ENCODE data around the gene ZNF318.
"Not testable (repeated sequence)": the region's sequence is repeated elsewhere in the genome, so short reads cannot be mapped to it uniquely, and the experiment has no call there.

ZNF318 gene

GRCh38 chr6:43335469-43335868 lies 34.0 kb downstream of the ZNF318 start:
- no peak for DNase-seq (ENCODE audit: low read depth)

GRCh38 chr6:43334466-43335095 lies 34.9 kb downstream of the ZNF318 start:
- peak; percentile 20 for DNase-seq (ENCODE audit: low read depth)

GRCh38 chr6:43331891-43332290 lies 37.6 kb downstream of the ZNF318 start:
- no peak for DNase-seq (ENCODE audit: low read depth)

GRCh38 chr6:43331470-43331869 lies 38.0 kb downstream of the ZNF318 start:
- DNase-seq (ENCODE audit: low read depth) = no peak

GRCh38 chr6:43328528-43328927 lies 40.9 kb downstream of the ZNF318 start:
- no peak for DNase-seq (ENCODE audit: low read depth)

DNA sequence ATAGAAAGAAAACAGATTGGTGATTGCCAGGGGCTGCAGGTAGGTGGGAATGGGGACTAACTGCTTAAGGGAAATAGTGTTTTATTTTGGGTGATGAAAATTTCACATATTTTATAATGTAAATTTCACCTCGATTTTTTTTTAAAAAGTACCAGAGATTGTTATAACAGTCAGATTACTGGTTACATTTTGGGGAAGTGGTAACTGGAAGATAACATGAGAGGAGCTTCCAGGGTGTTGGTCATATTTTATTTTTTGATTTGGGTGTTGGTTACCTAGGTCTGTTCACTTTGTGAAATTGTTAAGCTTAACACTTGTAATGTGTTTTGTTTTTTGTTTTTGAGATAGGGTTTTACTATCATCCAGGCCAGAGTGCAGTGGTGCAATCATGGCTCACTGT lies 43.6 kb downstream of the ZNF318 start:
- DNase-seq (ENCODE audit: low read depth) = no peak

- no peak for DNase-seq (ENCODE audit: low read depth)
These were observed 51.4 kb downstream of the ZNF318 start for GRCh38 chr6:43318011-43318410.

DNA sequence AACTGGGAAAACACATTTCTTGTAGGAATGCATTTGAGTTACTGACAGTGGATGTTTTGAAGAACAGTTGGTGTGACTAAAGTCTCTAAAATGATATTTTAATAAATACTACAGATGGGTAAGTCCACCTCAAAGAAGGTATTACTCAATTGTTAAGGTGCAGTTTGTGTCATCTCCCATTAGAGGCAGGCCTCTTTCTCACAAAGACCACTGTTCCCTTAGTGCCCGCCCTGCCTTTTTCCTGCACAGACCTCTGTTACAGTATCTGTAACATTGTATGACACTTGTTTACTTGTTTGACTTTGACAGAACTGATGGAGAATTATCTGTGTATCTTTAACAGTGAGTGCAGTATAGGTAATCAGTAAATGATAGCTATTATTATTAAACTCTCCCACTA lies 55.6 kb downstream of the ZNF318 start:
- no peak for DNase-seq (ENCODE audit: low read depth)

DNA sequence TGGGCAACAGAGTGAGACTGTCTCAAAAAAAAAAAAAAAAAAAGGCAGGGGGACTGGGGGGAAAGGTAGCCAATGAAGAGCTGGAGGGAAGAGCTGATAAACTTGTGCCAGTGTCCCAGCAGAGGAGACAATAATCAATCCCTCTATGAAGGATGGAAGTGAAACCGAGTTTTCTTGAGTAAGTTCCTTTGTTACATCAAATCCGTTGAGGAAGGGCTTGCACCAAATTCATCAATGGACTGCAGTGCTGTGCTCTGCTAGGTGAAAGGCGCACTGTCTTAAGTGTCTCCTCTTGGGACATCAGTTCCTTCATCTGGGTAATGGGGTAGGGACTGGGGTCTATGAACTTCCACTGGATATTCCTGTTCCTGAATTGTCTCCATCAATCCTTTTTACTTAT lies 57.8 kb downstream of the ZNF318 start:
- no peak for DNase-seq (ENCODE audit: low read depth)

DNA sequence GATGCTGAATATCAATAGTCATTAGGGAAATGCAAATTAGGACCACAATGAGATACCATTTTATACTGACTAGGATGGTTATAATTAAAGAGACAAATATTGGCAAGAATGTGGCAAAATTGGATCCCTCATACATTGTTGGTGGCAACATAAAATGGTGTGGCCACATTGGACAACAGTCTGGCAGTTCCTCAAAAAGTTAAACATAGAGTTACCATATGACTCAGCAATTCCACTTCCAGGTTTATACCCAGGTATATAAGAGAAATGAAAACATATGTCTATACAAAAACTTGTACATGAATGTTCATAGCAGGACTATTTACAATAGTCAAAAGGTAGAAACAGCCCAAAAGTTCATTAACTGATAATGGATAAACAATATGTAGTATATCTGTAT lies 58.8 kb downstream of the ZNF318 start:
- no peak for DNase-seq (ENCODE audit: low read depth)

GRCh38 chr6:43310134-43310533 lies 59.3 kb downstream of the ZNF318 start:
- no peak for DNase-seq (ENCODE audit: low read depth)

DNA sequence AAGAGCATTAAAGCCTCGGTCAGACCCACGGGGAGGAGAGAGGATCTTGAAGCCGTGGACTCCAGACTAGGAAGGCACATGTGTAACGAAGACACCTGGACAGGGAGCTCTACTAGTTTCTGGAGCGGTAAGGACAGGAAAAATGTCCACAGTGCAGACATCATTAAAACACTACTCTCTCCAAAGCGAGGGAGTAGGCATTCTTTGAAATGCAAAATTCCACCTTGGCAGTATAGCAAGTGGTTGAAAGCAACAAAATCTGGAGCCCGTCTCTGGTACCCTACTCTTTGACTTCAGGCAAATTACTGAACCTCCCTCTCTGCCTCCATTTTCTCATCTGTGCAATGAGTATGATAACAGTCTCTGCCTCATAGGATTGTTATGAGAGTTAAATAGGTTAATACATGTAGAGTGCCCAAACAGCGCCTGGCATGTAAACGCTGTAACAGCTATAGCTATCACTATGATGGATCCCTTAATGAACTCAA lies 60.4 kb downstream of the ZNF318 start:
- no peak for DNase-seq (ENCODE audit: low read depth)

DNA sequence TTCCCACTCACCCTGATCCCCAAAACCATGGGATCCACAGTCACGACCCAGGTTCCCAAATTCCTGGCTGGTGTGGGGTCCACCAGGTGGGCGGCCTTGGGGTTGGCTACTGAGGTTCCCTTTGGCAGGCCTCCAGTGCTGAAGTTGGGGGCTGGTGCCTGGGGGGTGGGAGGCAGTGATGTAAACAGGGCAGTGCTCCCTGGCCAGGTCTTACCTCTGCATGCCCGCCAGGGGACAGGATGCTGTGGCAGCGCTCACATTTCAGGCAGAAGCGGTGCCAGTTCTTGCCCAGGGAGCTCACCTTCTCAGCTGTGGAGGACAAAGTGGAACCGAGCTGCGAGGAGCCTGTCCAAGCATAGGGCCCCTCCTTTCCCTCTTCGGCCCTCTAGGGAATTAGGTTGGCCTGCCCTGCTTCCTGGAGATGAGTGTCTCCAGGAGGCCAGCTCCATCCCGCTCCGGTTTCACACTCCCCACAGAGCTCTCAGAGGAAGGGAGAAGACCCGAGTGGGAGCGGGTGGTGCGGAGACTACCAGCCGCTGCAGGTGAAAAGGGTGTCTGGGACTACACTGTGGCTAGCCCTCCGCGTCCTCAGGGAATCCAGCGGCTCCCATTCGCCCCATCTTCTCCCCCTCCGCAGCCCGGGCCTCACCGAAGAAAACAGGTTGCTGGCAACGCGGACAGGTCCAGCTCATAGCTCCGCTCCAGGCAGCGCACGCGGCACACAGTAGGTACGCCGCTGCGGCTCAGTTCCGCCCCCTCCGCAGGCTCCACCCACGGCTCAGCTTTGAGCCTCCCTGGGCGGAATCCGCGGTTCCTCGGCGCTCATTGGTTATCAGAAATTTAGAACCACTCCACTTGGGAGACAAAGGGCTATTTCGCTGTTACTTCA lies 61.1 kb downstream of the ZNF318 start, which contains the start of gene CRIP3:
Gene CRIP3, minus strand, starts transcription at position 726 of the 889 bp plus-strand sequence. Its CDS starts 34 bp downstream, at position 692.
- DNase-seq (ENCODE audit: low read depth) = no peak

- no peak for DNase-seq (ENCODE audit: low read depth)
These were observed 61.9 kb downstream of the ZNF318 start for GRCh38 chr6:43307451-43308100.

- no peak for DNase-seq (ENCODE audit: low read depth)
These were observed 63.4 kb downstream of the ZNF318 start for GRCh38 chr6:43306086-43306485.

- DNase-seq (ENCODE audit: low read depth) = no peak
These were observed 64.6 kb downstream of the ZNF318 start for GRCh38 chr6:43304882-43305281.

DNA sequence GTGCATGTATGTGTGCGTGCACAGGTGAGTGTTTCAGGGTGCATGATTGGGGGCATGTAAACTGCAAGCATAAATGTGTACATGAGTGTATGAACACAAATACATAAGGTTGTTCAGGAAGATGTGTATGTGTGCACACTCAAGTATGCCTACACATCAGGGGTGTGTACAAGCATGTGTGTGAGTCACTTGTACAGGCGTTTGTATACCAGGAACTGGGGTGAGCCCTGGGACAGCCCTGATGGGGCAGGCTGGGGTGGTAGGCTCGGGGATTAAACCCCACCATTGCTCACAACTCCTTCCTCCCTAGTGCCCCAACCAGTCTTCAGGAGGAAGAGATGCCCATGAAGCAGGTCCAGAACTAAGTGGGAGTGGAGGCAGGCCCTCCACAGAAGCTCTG lies 65.1 kb downstream of the ZNF318 start:
- no peak for DNase-seq (ENCODE audit: low read depth)

GRCh38 chr6:43303751-43304331 lies 65.6 kb downstream of the ZNF318 start:
- no peak for DNase-seq (ENCODE audit: low read depth)

GRCh38 chr6:43303006-43303405 lies 66.4 kb downstream of the ZNF318 start:
- not testable (repeated sequence) for DNase-seq (ENCODE audit: low read depth)

- no peak for DNase-seq (ENCODE audit: low read depth)
These were observed 67.3 kb downstream of the ZNF318 start for GRCh38 chr6:43302126-43302525.

- no peak for DNase-seq (ENCODE audit: low read depth)
These were observed 68.2 kb downstream of the ZNF318 start for GRCh38 chr6:43301081-43301870.

All from non-pigmented ciliary epithelial cell (primary cell).